K562 (cell line): Measurements from ENCODE around the gene APOC1. TPM values are rescaled to one million over a fixed set of nuclear protein-coding genes. Genes with fewer than 3 reads are reported as not detected.

Experiments
- BHLHE40 ChIP-seq: IDR thresholded peaks from 2 replicates; pipeline ENCODE4 v1.6.1; 2011; ENCODE audit warnings: low read length, improper control_type of control experiment
- BRD9 ChIP-seq: fragments of 450-650 bp; IDR thresholded peaks from 2 replicates; pipeline ENCODE4 v1.6.1; 2018; ENCODE audit warnings: low read depth; ENCODE audit not compliant: partially characterized antibody
- CSDE1 ChIP-seq, 2 experiments: fragments of 450-650 bp; IDR thresholded peaks; 2 replicates each; pipeline ENCODE4 v1.6.1; 2016; ENCODE audit warnings: mild to moderate bottlenecking in 1 of 2
- HLTF ChIP-seq: fragments of 450-650 bp; IDR thresholded peaks from 2 replicates; pipeline ENCODE4 v1.6.1; 2016
- LARP7 ChIP-seq: fragments of 450-650 bp; IDR thresholded peaks from 2 replicates; pipeline ENCODE4 v1.6.1; 2016
- MYC ChIP-seq, 2 experiments: fragments of 250-450 bp in 1 of 2; sonication (Bioruptor Pico) in 1 of 2; IDR thresholded peaks; 2 replicates each; pipeline versions ENCODE4 v1.5.1 to v1.6.1; 2012 to 2021; ENCODE audit warnings: low read depth in 2 of 2, borderline replicate concordance in 1 of 2, improper control_type of control experiment in 1 of 2, low read length in 1 of 2, mild to moderate bottlenecking in 1 of 2, moderate library complexity in 1 of 2
- PCBP1 ChIP-seq: fragments of 200-400 bp; formaldehyde crosslinking; IDR thresholded peaks from 2 replicates; pipeline ENCODE4 v1.6.1; 2018; ENCODE audit warnings: mild to moderate bottlenecking, low read depth, low read length; ENCODE audit not compliant: poor library complexity, severe bottlenecking
- SMARCA4 ChIP-seq: fragments of 450-650 bp; IDR thresholded peaks from 2 replicates; pipeline ENCODE4 v1.6.1; 2016
- TAF9B ChIP-seq: fragments of 450-650 bp; IDR thresholded peaks from 2 replicates; pipeline ENCODE4 v1.6.1; 2018; ENCODE audit warnings: mild to moderate bottlenecking; ENCODE audit not compliant: partially characterized antibody
- TOE1 ChIP-seq, 2 experiments: fragments of 450-650 bp in 1 of 2; sonication (generic) in 1 of 2; formaldehyde crosslinking in 1 of 2; IDR thresholded peaks; 2 replicates each; pipeline versions ENCODE4 v1.7.1 to v1.8.0; 2016 to 2022; ENCODE audit warnings: borderline replicate concordance in 2 of 2, mild to moderate bottlenecking in 2 of 2, antibody characterized with exemption in 1 of 2, inconsistent platforms in 1 of 2, low read depth in 1 of 2, missing genetic modification reagents in 1 of 2, moderate library complexity in 1 of 2
- ZNF644 ChIP-seq: fragments of 200-800 bp; sonication (Bioruptor generic); IDR thresholded peaks from 2 replicates; pipeline ENCODE4 v1.6.1; 2016; ENCODE audit warnings: low read depth, missing genetic modification characterization, missing compliant biosample characterization
- polyA plus RNA-seq, 8 experiments: library from polyadenylated mRNA; depleted of rRNA in 4 of 8; stranded (reverse) in 5 of 8; unstranded in 3 of 8; fragments of >200 nt; fragmentation: Nextera tagmentation in 2 of 8; fragmentation: Illumina TruSeq in 1 of 8; extraction: Ambion mirVana in 2 of 8; extraction: Trizol in 1 of 8; gene quantifications; 2 replicates each; pipeline versions ENCODE4 v1.2.1 to v1.2.3, GENCODE V29; 2011 to 2014; ENCODE audit warnings: inconsistent platforms in 1 of 8, missing spikeins in 1 of 8
- total RNA-seq, 7 experiments: library from RNA; depleted of rRNA in 6 of 7; stranded (reverse); fragments of >200 nt in 6 of 7; fragmentation: Illumina TruSeq in 2 of 7; extraction: Trizol in 2 of 7; gene quantifications; 2 replicates each; pipeline versions ENCODE4 v1.2.1 to v1.2.3, GENCODE V29; 2011 to 2021; ENCODE audit warnings: low replicate concordance in 1 of 7
- TF ChIP-seq, protein P1 (sequence below): fragments of 450-650 bp; IDR thresholded peaks from 2 replicates; pipeline ENCODE4 v1.6.1; 2014; ENCODE audit warnings: low read depth, mild to moderate bottlenecking, moderate library complexity, borderline replicate concordance
- TF ChIP-seq, protein P2 (sequence below): sonication (generic); formaldehyde crosslinking; IDR thresholded peaks from 2 replicates; pipeline ENCODE4 v1.9.0; 2022; ENCODE audit warnings: mild to moderate bottlenecking, missing genetic modification reagents
- TF ChIP-seq, protein P3 (sequence below): fragments of 250-450 bp; sonication (Bioruptor Pico); IDR thresholded peaks from 2 replicates; pipeline ENCODE4 v1.9.0; 2021; ENCODE audit warnings: mild to moderate bottlenecking, inconsistent platforms
- TF ChIP-seq, protein P4 (sequence below): sonication (generic); formaldehyde crosslinking; IDR thresholded peaks from 2 replicates; pipeline ENCODE4 v1.8.0; 2022; ENCODE audit warnings: missing genetic modification reagents, mild to moderate bottlenecking, borderline replicate concordance
- TF ChIP-seq, protein P5 (sequence below), 2 experiments: fragments of 450-650 bp in 1 of 2; sonication (generic) in 1 of 2; formaldehyde crosslinking in 1 of 2; IDR thresholded peaks in 1 of 2; conservative IDR thresholded peaks in 1 of 2; 2 replicates each; pipeline versions ENCODE4 v1.6.1 to v1.8.1; 2016 to 2023; ENCODE audit warnings: mild to moderate bottlenecking in 2 of 2, moderate library complexity in 2 of 2, inconsistent platforms in 1 of 2, missing genetic modification reagents in 1 of 2
- TF ChIP-seq, protein P6 (sequence below): fragments of 250-450 bp; sonication (Bioruptor Pico); IDR thresholded peaks from 2 replicates; pipeline ENCODE4 v1.4.0; 2020; ENCODE audit warnings: mild to moderate bottlenecking

APOC1 gene
- total and polyA plus RNA-seq, 9 of the 15 experiments (the other 6 are each of a cell fraction or from before 2014, with no cell fraction given) = 115 to 408 (median 220) TPM

DNA sequence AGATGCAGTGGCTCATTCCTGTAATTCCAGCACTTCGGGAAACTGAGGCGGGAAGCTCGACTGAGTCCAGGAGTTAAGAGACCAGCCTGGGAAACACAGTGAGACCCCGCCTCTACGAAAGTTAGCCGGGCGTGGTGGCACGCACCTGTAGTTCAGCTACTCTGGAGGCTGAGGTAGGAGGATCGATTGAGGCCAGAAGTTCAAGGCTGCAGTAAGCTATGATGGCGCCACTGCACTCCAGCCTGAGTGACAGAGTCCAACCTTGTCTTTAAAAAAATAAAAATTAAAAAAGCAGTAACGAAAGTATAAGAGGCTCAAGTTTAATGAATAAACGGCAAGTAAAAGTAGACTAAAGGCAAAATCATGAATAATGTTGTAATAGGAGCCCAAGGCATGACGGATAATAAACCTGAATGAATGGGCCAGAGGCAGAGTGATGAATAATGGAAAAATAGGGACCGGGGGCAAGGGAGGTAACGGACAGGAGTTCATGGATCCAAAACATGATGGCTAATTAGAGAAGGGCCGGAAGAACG, 24.5 kb upstream of the APOC1 start (continued):
- TF ChIP-seq, protein P1, sequence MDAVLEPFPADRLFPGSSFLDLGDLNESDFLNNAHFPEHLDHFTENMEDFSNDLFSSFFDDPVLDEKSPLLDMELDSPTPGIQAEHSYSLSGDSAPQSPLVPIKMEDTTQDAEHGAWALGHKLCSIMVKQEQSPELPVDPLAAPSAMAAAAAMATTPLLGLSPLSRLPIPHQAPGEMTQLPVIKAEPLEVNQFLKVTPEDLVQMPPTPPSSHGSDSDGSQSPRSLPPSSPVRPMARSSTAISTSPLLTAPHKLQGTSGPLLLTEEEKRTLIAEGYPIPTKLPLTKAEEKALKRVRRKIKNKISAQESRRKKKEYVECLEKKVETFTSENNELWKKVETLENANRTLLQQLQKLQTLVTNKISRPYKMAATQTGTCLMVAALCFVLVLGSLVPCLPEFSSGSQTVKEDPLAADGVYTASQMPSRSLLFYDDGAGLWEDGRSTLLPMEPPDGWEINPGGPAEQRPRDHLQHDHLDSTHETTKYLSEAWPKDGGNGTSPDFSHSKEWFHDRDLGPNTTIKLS = no peak; the same call in 1 of the 2 replicates
- TF ChIP-seq, protein P2, sequence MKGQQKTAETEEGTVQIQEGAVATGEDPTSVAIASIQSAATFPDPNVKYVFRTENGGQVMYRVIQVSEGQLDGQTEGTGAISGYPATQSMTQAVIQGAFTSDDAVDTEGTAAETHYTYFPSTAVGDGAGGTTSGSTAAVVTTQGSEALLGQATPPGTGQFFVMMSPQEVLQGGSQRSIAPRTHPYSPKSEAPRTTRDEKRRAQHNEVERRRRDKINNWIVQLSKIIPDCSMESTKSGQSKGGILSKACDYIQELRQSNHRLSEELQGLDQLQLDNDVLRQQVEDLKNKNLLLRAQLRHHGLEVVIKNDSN (CRISPR knock-in tag) = no peak
- no peak for TF ChIP-seq PCBP1
- TF ChIP-seq, protein P3, sequence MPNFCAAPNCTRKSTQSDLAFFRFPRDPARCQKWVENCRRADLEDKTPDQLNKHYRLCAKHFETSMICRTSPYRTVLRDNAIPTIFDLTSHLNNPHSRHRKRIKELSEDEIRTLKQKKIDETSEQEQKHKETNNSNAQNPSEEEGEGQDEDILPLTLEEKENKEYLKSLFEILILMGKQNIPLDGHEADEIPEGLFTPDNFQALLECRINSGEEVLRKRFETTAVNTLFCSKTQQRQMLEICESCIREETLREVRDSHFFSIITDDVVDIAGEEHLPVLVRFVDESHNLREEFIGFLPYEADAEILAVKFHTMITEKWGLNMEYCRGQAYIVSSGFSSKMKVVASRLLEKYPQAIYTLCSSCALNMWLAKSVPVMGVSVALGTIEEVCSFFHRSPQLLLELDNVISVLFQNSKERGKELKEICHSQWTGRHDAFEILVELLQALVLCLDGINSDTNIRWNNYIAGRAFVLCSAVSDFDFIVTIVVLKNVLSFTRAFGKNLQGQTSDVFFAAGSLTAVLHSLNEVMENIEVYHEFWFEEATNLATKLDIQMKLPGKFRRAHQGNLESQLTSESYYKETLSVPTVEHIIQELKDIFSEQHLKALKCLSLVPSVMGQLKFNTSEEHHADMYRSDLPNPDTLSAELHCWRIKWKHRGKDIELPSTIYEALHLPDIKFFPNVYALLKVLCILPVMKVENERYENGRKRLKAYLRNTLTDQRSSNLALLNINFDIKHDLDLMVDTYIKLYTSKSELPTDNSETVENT (CRISPR knock-in tag) = no peak
- TF ChIP-seq, protein P4, sequence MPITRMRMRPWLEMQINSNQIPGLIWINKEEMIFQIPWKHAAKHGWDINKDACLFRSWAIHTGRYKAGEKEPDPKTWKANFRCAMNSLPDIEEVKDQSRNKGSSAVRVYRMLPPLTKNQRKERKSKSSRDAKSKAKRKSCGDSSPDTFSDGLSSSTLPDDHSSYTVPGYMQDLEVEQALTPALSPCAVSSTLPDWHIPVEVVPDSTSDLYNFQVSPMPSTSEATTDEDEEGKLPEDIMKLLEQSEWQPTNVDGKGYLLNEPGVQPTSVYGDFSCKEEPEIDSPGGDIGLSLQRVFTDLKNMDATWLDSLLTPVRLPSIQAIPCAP (CRISPR knock-in tag) = no peak
- TF ChIP-seq MYC (IDR thresholded peaks at IDR 0.05; ENCODE audit: low read depth, low read length) = no peak
- TF ChIP-seq MYC (CRISPR knock-in tag; IDR thresholded peaks at IDR 0.05; ENCODE audit: borderline replicate concordance, low read depth) = no peak
- TF ChIP-seq ZNF644 (tag) = no peak
- TF ChIP-seq SMARCA4 = peak; percentile 69; the same call in 1 of the 2 replicates
- TF ChIP-seq, protein P5, sequence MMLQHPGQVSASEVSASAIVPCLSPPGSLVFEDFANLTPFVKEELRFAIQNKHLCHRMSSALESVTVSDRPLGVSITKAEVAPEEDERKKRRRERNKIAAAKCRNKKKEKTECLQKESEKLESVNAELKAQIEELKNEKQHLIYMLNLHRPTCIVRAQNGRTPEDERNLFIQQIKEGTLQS (IDR thresholded peaks at IDR 0.05) = no peak
- TF ChIP-seq, protein P5 (CRISPR knock-in tag; conservative IDR thresholded peaks at IDR 0.05) = no peak
- no peak for TF ChIP-seq BHLHE40
- TF ChIP-seq CSDE1 (IDR thresholded peaks at IDR 0.05) = no peak
- TF ChIP-seq TOE1 (IDR thresholded peaks at IDR 0.05; ENCODE audit: borderline replicate concordance) = peak; percentile 63; the same call in 1 of the 2 replicates
- TF ChIP-seq TOE1 (CRISPR knock-in tag; IDR thresholded peaks at IDR 0.05; ENCODE audit: borderline replicate concordance, low read depth) = no peak
- TF ChIP-seq BRD9 = peak; percentile 46
- peak; percentile 83 for TF ChIP-seq TAF9B
- TF ChIP-seq, protein P6, sequence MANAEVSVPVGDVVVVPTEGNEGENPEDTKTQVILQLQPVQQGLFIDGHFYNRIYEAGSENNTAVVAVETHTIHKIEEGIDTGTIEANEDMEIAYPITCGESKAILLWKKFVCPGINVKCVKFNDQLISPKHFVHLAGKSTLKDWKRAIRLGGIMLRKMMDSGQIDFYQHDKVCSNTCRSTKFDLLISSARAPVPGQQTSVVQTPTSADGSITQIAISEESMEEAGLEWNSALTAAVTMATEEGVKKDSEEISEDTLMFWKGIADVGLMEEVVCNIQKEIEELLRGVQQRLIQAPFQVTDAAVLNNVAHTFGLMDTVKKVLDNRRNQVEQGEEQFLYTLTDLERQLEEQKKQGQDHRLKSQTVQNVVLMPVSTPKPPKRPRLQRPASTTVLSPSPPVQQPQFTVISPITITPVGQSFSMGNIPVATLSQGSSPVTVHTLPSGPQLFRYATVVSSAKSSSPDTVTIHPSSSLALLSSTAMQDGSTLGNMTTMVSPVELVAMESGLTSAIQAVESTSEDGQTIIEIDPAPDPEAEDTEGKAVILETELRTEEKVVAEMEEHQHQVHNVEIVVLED (CRISPR knock-in tag) = no peak
- TF ChIP-seq LARP7 = 0 out of 2 replicates have a peak, but pooled peaks have one; percentile 47
- peak; percentile 86; the same call in 1 of the 2 replicates for TF ChIP-seq HLTF
